WERI-Rb-1 (cell line): ENCODE data around the gene SDR42E2.
A peak's percentile ranks its signal among the peaks of the same experiment; 100 is the strongest.

Experiments
- DNase-seq: peaks from one replicate; pipeline ENCODE4 v3.0.0-alpha.2; 2020
- H3K27ac ChIP-seq: fragments of 250-450 bp; sonication (Bioruptor Pico); 2 replicates; pipeline ENCODE4 v1.5.1; 2020; ENCODE audit warnings: mild to moderate bottlenecking, moderate library complexity
- H3K27me3 ChIP-seq: fragments of 250-450 bp; sonication (Bioruptor Pico); 2 replicates; pipeline ENCODE4 v1.5.1; 2021; ENCODE audit warnings: mild to moderate bottlenecking, low read depth, moderate library complexity; ENCODE audit not compliant: insufficient read depth, severe bottlenecking
- H3K36me3 ChIP-seq: fragments of 250-450 bp; sonication (Bioruptor Pico); 2 replicates; pipeline ENCODE4 v1.5.1; 2020; ENCODE audit warnings: mild to moderate bottlenecking, moderate library complexity
- H3K4me3 ChIP-seq: 2 replicates; pipeline ENCODE4 v1.5.1; 2011; ENCODE audit warnings: low read depth, mild to moderate bottlenecking, control low read depth, low read length
- H3K9me3 ChIP-seq: fragments of 250-450 bp; sonication (Bioruptor Pico); 2 replicates; pipeline ENCODE4 v1.5.1; 2021; ENCODE audit warnings: mild to moderate bottlenecking, moderate library complexity; ENCODE audit not compliant: severe bottlenecking
- TF ChIP-seq, protein P1 (sequence below): IDR thresholded peaks from 2 replicates; pipeline ENCODE4 v1.5.1; 2011; ENCODE audit warnings: low read depth, mild to moderate bottlenecking, control low read depth, inconsistent platforms, low read length

SDR42E2 gene

DNA sequence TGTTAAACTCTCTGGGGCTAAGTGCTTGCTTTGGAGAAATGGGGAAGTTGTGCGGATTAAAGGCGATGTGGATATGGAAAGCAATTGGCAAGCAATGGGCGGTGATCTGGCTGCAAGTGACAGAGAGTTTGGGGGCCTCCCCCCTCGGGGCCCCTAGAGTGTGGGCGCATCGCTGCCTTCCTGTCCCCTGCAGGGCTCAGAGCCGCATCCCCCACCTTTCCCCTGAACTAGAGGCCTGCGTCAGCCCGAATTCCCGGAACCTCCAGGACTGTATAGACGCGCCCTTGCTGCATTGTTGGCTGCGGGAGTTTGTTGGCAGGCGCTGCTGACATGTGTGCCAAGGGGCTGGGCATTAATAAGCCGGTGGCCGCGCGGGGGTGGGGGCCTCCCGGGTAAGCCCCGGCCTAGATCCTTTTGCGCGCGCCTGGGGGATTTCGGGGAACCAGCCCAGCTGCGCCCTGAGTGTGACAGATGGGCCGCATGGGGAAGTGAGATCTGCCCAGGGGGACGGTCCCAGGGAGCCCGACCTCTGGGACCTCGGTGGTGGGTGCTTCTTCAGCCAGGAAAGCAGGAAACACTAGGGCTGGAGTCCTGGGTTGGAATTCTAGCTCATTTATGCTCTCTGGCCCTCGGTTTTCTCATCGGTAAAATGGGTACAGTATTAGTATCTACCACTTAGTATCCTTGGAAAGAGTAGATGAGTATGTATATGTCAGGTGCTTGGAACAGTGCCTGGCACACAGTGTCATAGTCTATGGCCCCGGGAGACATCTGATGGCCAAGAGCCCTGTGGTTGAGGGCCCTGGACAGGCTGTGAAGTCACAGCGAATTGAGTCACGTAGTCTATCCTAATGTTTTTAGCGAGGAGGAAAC is 44.8 kb downstream of the SDR42E2 start:
- no peaks in the 10 kb centered on the region for H3K27me3 ChIP-seq
- peaks cover 53% of the 10 kb centered on the region for H3K36me3 ChIP-seq
- peak; percentile 88 for DNase-seq
- TF ChIP-seq, protein P1, sequence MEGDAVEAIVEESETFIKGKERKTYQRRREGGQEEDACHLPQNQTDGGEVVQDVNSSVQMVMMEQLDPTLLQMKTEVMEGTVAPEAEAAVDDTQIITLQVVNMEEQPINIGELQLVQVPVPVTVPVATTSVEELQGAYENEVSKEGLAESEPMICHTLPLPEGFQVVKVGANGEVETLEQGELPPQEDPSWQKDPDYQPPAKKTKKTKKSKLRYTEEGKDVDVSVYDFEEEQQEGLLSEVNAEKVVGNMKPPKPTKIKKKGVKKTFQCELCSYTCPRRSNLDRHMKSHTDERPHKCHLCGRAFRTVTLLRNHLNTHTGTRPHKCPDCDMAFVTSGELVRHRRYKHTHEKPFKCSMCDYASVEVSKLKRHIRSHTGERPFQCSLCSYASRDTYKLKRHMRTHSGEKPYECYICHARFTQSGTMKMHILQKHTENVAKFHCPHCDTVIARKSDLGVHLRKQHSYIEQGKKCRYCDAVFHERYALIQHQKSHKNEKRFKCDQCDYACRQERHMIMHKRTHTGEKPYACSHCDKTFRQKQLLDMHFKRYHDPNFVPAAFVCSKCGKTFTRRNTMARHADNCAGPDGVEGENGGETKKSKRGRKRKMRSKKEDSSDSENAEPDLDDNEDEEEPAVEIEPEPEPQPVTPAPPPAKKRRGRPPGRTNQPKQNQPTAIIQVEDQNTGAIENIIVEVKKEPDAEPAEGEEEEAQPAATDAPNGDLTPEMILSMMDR = no peak
- H3K9me3 ChIP-seq = no peaks in the 10 kb centered on the region
- peak overlapping the region; percentile 88 for H3K4me3 ChIP-seq
- H3K27ac ChIP-seq = peak overlapping the region; percentile 91

- Histone ChIP-seq H3K4me3 (peak overlapping the region; percentile 88), H3K27me3 (no peaks in the 10 kb centered on the region), H3K36me3 (peaks cover 60% of the 10 kb centered on the region), H3K9me3 (no peaks in the 10 kb centered on the region), H3K27ac (peak overlapping the region; percentile 91)
- DNase-seq = no peak
- TF ChIP-seq, protein P1 = no peak
Measured at GRCh38 chr16:22207715-22208360, 45.5 kb downstream of the SDR42E2 start.

GRCh38 chr16:22210285-22210684 is 48.0 kb downstream of the SDR42E2 start:
- H3K9me3 ChIP-seq = no peaks in the 10 kb centered on the region
- peak overlapping the region; percentile 16; the same call in 1 of the 2 replicates for H3K27ac ChIP-seq
- TF ChIP-seq, protein P1 = no peak
- no peak overlapping the region for H3K4me3 ChIP-seq
- H3K36me3 ChIP-seq = peaks cover 76% of the 10 kb centered on the region
- DNase-seq = no peak
- H3K27me3 ChIP-seq = no peaks in the 10 kb centered on the region

GRCh38 chr16:22210854-22211253 is 48.5 kb downstream of the SDR42E2 start:
- Histone ChIP-seq H3K9me3 (peaks cover 3% of the 10 kb centered on the region), H3K36me3 (peaks cover 82% of the 10 kb centered on the region), H3K27me3 (no peaks in the 10 kb centered on the region), H3K4me3 (no peak overlapping the region), H3K27ac (peak overlapping the region; percentile 76)
- DNase-seq = no peak
- TF ChIP-seq, protein P1 = no peak

DNA sequence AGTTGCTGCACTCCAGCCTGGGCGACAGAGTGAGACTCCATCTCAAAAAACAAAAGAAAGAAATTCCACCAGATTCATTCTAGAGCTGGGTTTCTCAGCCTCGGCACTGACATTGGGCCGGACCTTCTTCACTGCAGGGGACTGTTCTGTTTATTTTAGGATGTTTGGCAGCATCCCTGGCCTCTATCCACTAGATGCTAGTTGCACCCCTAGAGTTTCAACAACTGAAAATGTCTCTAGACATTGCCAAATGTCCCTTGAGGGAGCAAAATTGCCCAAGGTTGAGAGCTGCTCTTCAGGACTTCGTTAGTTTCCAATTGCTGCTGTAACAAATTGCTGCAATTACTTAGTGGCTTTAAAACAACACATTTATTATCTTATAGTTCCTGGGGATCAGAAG is 50.9 kb downstream of the SDR42E2 start:
- TF ChIP-seq, protein P1 = no peak
- no peak overlapping the region for H3K4me3 ChIP-seq
- H3K27me3 ChIP-seq = no peaks in the 10 kb centered on the region
- no peak for DNase-seq
- H3K36me3 ChIP-seq = peaks cover 87% of the 10 kb centered on the region
- peaks cover 3% of the 10 kb centered on the region for H3K9me3 ChIP-seq
- H3K27ac ChIP-seq = peak overlapping the region; percentile 76
